H1 (cell line): ENCODE measurements around the gene IDH2. TPM values are rescaled to one million over a fixed set of nuclear protein-coding genes. Genes with fewer than 3 reads are reported as not detected.

Experiments
- CBX5 ChIP-seq: fragments of 300-800, 300-1000 bp; sonication (generic); IDR thresholded peaks from 2 replicates; pipeline ENCODE4 v1.7.1; 2016; ENCODE audit warnings: antibody characterized with exemption, low read length, low read depth
- CHD7 ChIP-seq: fragments of 300-600 bp; sonication (generic); IDR thresholded peaks from 2 replicates; pipeline ENCODE4 v1.7.1; 2012; ENCODE audit warnings: low read length, moderate library complexity, mild to moderate bottlenecking, inconsistent platforms; ENCODE audit not compliant: insufficient replicate concordance
- HDAC2 ChIP-seq, 2 experiments: fragments of 300-600 bp in 1 of 2; sonication (generic) in 1 of 2; IDR thresholded peaks; 2 replicates each; pipeline ENCODE4 v1.6.1; 2011 to 2012; ENCODE audit warnings: low read depth in 2 of 2, low read length in 2 of 2, mild to moderate bottlenecking in 2 of 2, moderate library complexity in 2 of 2, borderline replicate concordance in 1 of 2, inconsistent platforms in 1 of 2
- MAFK ChIP-seq: IDR thresholded peaks from 2 replicates; pipeline ENCODE4 v1.6.1; 2012; ENCODE audit warnings: low read depth, mild to moderate bottlenecking, improper control_type of control experiment, low read length
- NRF1 ChIP-seq: IDR thresholded peaks from 2 replicates; pipeline ENCODE4 v1.6.1; 2011; ENCODE audit warnings: mild to moderate bottlenecking, low read depth, low read length, improper control_type of control experiment
- SRF ChIP-seq: IDR thresholded peaks from 2 replicates; pipeline ENCODE4 v1.6.1; 2011; ENCODE audit warnings: mild to moderate bottlenecking, low read depth, low read length, moderate library complexity
- TAF1 ChIP-seq: IDR thresholded peaks from 2 replicates; pipeline ENCODE4 v1.6.1; 2011; ENCODE audit warnings: mild to moderate bottlenecking, low read depth, low read length
- TCF12 ChIP-seq: IDR thresholded peaks from 2 replicates; pipeline ENCODE4 v1.6.1; 2011; ENCODE audit warnings: low read depth, mild to moderate bottlenecking, low read length
- TEAD4 ChIP-seq: IDR thresholded peaks from 2 replicates; pipeline ENCODE4 v1.6.1; 2012; ENCODE audit warnings: low read depth, low read length, inconsistent platforms, mixed read lengths
- polyA plus RNA-seq, 7 experiments: library from polyadenylated mRNA; depleted of rRNA in 3 of 7; stranded (reverse) in 5 of 7; unstranded in 2 of 7; fragments of >200 nt in 5 of 7; fragments of 200-250 nt in 2 of 7; gene quantifications; 1 replicate in 5 of 7; 2 replicates in 1 of 7; 4 replicates in 1 of 7; pipeline versions ENCODE4 v1.2.1 to v1.2.3, GENCODE V29; 2011 to 2013; ENCODE audit warnings: missing spikeins in 2 of 7, mixed read lengths in 2 of 7
- total RNA-seq: library from RNA; stranded (reverse); fragmentation: NEBNext Ultra II Directional; extraction: Animal tissue kit (Norgen Biotek cat#: 25700); gene quantifications from 2 replicates; pipeline ENCODE4 v1.2.1, GENCODE V29; 2021

IDH2 gene
- total and polyA plus RNA-seq, 2 of the 8 experiments (the other 6 are each of a cell fraction or from before 2014, with no cell fraction given), result 64.2 to 84.6 TPM

- TF ChIP-seq CHD7, result no peak
- TF ChIP-seq TEAD4, result no peak
- TF ChIP-seq TCF12, result no peak
- no peak for TF ChIP-seq NRF1
- TF ChIP-seq SRF, result no peak
- TF ChIP-seq CBX5, result no peak
- no peak for TF ChIP-seq MAFK
- TF ChIP-seq TAF1, result no peak
- no peak for TF ChIP-seq HDAC2 (IDR thresholded peaks at IDR 0.05; ENCODE audit: borderline replicate concordance in 1 of 2, low read depth in 2 of 2, low read length in 2 of 2)
Measured at GRCh38 chr15:90076716-90077115, 25.6 kb downstream of the IDH2 start (continued).
